ENCODE data around the gene COL19A1. TPM values are rescaled to one million over a fixed set of nuclear protein-coding genes. Genes with fewer than 3 reads are reported as not detected.

Gene COL19A1
- total and polyA plus RNA-seq, 2 experiments from 2014 or later, result not detected

GRCh38 chr6:70107852-70108629, 241.7 kb downstream of the COL19A1 start (continued):
- TF ChIP-seq ZNF462 (CRISPR knock-in tag; IDR thresholded peaks at IDR 0.05), result no peak
- no peak for TF ChIP-seq EZH2phosphoT487 (IDR thresholded peaks at IDR 0.05; ENCODE audit: unreplicated experiment)

GRCh38 chr6:70110126-70111022, 244.0 kb downstream of the COL19A1 start:
- Mint-ChIP-seq H3K4me3 (no peak overlapping the region), H3K27me3 (ENCODE audit: insufficient read depth, low read depth, poor library complexity) (no peaks in the 10 kb centered on the region), H3K36me3 (ENCODE audit: low read depth) (no peaks in the 10 kb centered on the region), H3K4me1 (peaks cover 11% of the 10 kb centered on the region; the same call in 2 of the 3 replicates), H3K27ac (no peak overlapping the region), H3K9me3 (no peaks in the 10 kb centered on the region)
- Histone ChIP-seq H3K4me3 (no peak overlapping the region), H3K27ac (ENCODE audit: low read depth) (no peak overlapping the region), H3K79me2 (replicated peaks; ENCODE audit: insufficient read depth) (no peaks in the 10 kb centered on the region), H3K27me3 (ENCODE audit: insufficient read depth) (no peaks in the 10 kb centered on the region), H3F3A (replicated peaks; ENCODE audit: low read depth) (no peaks in the 10 kb centered on the region), H4K20me1 (replicated peaks; ENCODE audit: insufficient read depth) (no peaks in the 10 kb centered on the region), H3K4me1 (ENCODE audit: insufficient read depth) (peaks cover 9% of the 10 kb centered on the region; the same call in 1 of the 2 replicates), H2AFZ (no peak overlapping the region), H3K36me3 (ENCODE audit: insufficient read depth) (no peaks in the 10 kb centered on the region), H3K9me2 (ENCODE audit: insufficient read depth) (no peaks in the 10 kb centered on the region), H3K4me2 (no peak overlapping the region)
- no peak for DNase-seq (ENCODE audit: low spot score)
- ATAC-seq, result no peak
- TF ChIP-seq EZH2 (IDR thresholded peaks at IDR 0.05; ENCODE audit: low read depth, unreplicated experiment) (no peak), CREB1 (CRISPR knock-in tag; IDR thresholded peaks at IDR 0.05; ENCODE audit: low read depth) (no peak), ZNF462 (CRISPR knock-in tag; IDR thresholded peaks at IDR 0.05) (no peak), ZNF114 (CRISPR knock-in tag; IDR thresholded peaks at IDR 0.05) (no peak), EZH2phosphoT487 (IDR thresholded peaks at IDR 0.05; ENCODE audit: unreplicated experiment) (no peak)

Measured in GM23338 (cell line).